ENCODE data around the gene DNAI1.

The DNAI1 gene

GRCh38 chr9:34463901-34464232, 5.3 kb downstream of the DNAI1 start:
- no peak for TF ChIP-seq USF1 (IDR thresholded peaks at IDR 0.05)
- no peak for TF ChIP-seq NFIC (IDR thresholded peaks at IDR 0.05)
- no peak for TF ChIP-seq TAF1 (IDR thresholded peaks at IDR 0.05; ENCODE audit: low read depth)
- no peak for TF ChIP-seq EP300 (IDR thresholded peaks at IDR 0.05; ENCODE audit: borderline replicate concordance)
- no peak for TF ChIP-seq TCF12 (IDR thresholded peaks at IDR 0.05; ENCODE audit: low read depth)
- TF ChIP-seq REST (IDR thresholded peaks at IDR 0.05; ENCODE audit: low read depth), result no peak
- TF ChIP-seq MAX (IDR thresholded peaks at IDR 0.05), result no peak
- no peak for TF ChIP-seq RAD21 (IDR thresholded peaks at IDR 0.05; ENCODE audit: low read depth)
- TF ChIP-seq FOXM1 (IDR thresholded peaks at IDR 0.05; ENCODE audit: borderline replicate concordance, low read depth), result no peak
- TF ChIP-seq CREB1 (IDR thresholded peaks at IDR 0.05; ENCODE audit: low read depth), result no peak
- no peak for TF ChIP-seq CEBPB (IDR thresholded peaks at IDR 0.05)
- no peak for TF ChIP-seq YY1 (IDR thresholded peaks at IDR 0.05; ENCODE audit: low read depth)
- TF ChIP-seq EGR1 (IDR thresholded peaks at IDR 0.05), result no peak
- no peak for TF ChIP-seq ZBTB7A (IDR thresholded peaks at IDR 0.05; ENCODE audit: low read depth)
- TF ChIP-seq TEAD4 (IDR thresholded peaks at IDR 0.05), result no peak

- TF ChIP-seq MAX (IDR thresholded peaks at IDR 0.05) (no peak), CEBPB (IDR thresholded peaks at IDR 0.05) (no peak), TEAD4 (IDR thresholded peaks at IDR 0.05) (no peak), CREB1 (IDR thresholded peaks at IDR 0.05; ENCODE audit: low read depth) (no peak), TAF1 (IDR thresholded peaks at IDR 0.05; ENCODE audit: low read depth) (no peak), TCF12 (IDR thresholded peaks at IDR 0.05; ENCODE audit: low read depth) (no peak), USF1 (IDR thresholded peaks at IDR 0.05) (no peak), ZBTB7A (IDR thresholded peaks at IDR 0.05; ENCODE audit: low read depth) (no peak), YY1 (IDR thresholded peaks at IDR 0.05; ENCODE audit: low read depth) (no peak), REST (IDR thresholded peaks at IDR 0.05; ENCODE audit: low read depth) (no peak), EP300 (IDR thresholded peaks at IDR 0.05; ENCODE audit: borderline replicate concordance) (no peak), RAD21 (IDR thresholded peaks at IDR 0.05; ENCODE audit: low read depth) (no peak)
Observed at GRCh38 chr9:34464571-34464970, 6.0 kb downstream of the DNAI1 start.

GRCh38 chr9:34465468-34465867, 6.9 kb downstream of the DNAI1 start:
- TF ChIP-seq RAD21 (IDR thresholded peaks at IDR 0.05; ENCODE audit: low read depth), result no peak
- TF ChIP-seq TCF12 (IDR thresholded peaks at IDR 0.05; ENCODE audit: low read depth), result no peak
- TF ChIP-seq USF1 (IDR thresholded peaks at IDR 0.05), result no peak
- TF ChIP-seq CEBPB (IDR thresholded peaks at IDR 0.05), result no peak
- TF ChIP-seq REST (IDR thresholded peaks at IDR 0.05; ENCODE audit: low read depth), result no peak
- no peak for TF ChIP-seq NFIC (IDR thresholded peaks at IDR 0.05)
- no peak for TF ChIP-seq EP300 (IDR thresholded peaks at IDR 0.05; ENCODE audit: borderline replicate concordance)
- no peak for TF ChIP-seq TAF1 (IDR thresholded peaks at IDR 0.05; ENCODE audit: low read depth)
- no peak for TF ChIP-seq ZBTB7A (IDR thresholded peaks at IDR 0.05; ENCODE audit: low read depth)
- TF ChIP-seq TEAD4 (IDR thresholded peaks at IDR 0.05), result no peak
- TF ChIP-seq EGR1 (IDR thresholded peaks at IDR 0.05), result no peak
- TF ChIP-seq CREB1 (IDR thresholded peaks at IDR 0.05; ENCODE audit: low read depth), result no peak
- TF ChIP-seq YY1 (IDR thresholded peaks at IDR 0.05; ENCODE audit: low read depth), result no peak

- TF ChIP-seq ZBTB7A (IDR thresholded peaks at IDR 0.05; ENCODE audit: low read depth) (no peak), RAD21 (IDR thresholded peaks at IDR 0.05; ENCODE audit: low read depth) (no peak), CREB1 (IDR thresholded peaks at IDR 0.05; ENCODE audit: low read depth) (no peak), EP300 (IDR thresholded peaks at IDR 0.05; ENCODE audit: borderline replicate concordance) (no peak), REST (IDR thresholded peaks at IDR 0.05; ENCODE audit: low read depth) (no peak), TEAD4 (IDR thresholded peaks at IDR 0.05) (no peak), TCF12 (IDR thresholded peaks at IDR 0.05; ENCODE audit: low read depth) (no peak), EGR1 (IDR thresholded peaks at IDR 0.05) (no peak), YY1 (IDR thresholded peaks at IDR 0.05; ENCODE audit: low read depth) (no peak), FOXM1 (IDR thresholded peaks at IDR 0.05; ENCODE audit: borderline replicate concordance, low read depth) (no peak), USF1 (IDR thresholded peaks at IDR 0.05) (no peak), NFIC (IDR thresholded peaks at IDR 0.05) (no peak), TAF1 (IDR thresholded peaks at IDR 0.05; ENCODE audit: low read depth) (no peak), MAX (IDR thresholded peaks at IDR 0.05) (no peak), CEBPB (IDR thresholded peaks at IDR 0.05) (no peak)
Observed at GRCh38 chr9:34475097-34475496, 16.5 kb downstream of the DNAI1 start.
